Measurements from ENCODE around the gene KRTAP9-2.

DNA sequence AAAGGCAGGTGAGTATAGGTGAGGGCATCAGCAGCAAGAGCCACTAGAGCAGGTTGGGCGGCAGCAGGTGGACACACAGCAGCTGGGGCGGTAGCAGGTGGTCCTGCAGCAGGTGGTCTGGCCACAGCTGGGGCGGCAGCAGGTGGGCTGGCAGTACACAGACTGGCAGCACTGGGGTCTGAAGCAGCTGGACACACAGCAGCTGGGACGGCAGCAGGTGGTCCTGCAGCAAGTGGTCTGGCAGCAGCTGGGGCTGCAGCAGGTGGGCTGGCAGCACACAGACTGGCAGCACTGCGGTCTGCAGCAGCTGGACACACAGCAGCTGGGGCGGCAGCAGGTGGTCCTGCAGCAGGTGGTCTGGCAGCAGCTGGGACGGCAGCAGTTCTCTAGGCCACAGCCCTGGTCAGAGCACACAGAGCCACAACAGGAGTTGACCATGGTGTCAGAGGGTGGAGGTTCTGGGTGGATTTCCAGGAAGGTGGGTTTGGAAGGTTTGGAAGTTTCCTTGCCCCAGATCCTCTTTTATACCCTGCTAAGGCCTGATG is 48.6 kb upstream of the KRTAP9-2 start, which contains the start of gene KRTAP4-2:
- TF ChIP-seq, protein P1, sequence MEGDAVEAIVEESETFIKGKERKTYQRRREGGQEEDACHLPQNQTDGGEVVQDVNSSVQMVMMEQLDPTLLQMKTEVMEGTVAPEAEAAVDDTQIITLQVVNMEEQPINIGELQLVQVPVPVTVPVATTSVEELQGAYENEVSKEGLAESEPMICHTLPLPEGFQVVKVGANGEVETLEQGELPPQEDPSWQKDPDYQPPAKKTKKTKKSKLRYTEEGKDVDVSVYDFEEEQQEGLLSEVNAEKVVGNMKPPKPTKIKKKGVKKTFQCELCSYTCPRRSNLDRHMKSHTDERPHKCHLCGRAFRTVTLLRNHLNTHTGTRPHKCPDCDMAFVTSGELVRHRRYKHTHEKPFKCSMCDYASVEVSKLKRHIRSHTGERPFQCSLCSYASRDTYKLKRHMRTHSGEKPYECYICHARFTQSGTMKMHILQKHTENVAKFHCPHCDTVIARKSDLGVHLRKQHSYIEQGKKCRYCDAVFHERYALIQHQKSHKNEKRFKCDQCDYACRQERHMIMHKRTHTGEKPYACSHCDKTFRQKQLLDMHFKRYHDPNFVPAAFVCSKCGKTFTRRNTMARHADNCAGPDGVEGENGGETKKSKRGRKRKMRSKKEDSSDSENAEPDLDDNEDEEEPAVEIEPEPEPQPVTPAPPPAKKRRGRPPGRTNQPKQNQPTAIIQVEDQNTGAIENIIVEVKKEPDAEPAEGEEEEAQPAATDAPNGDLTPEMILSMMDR (IDR thresholded peaks at IDR 0.05; ENCODE audit: extremely low read depth in 1 of 2, insufficient read depth in 1 of 2, low read depth in 1 of 2, low read length in 2 of 2), result no peak
- TF ChIP-seq POLR2A (IDR thresholded peaks at IDR 0.05; ENCODE audit: low read depth, low read length), result no peak
- TF ChIP-seq, protein P2, sequence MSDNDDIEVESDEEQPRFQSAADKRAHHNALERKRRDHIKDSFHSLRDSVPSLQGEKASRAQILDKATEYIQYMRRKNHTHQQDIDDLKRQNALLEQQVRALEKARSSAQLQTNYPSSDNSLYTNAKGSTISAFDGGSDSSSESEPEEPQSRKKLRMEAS (IDR thresholded peaks at IDR 0.05; ENCODE audit: insufficient read depth, insufficient read length), result no peak
- no peak for TF ChIP-seq POLR2AphosphoS5 (IDR thresholded peaks at IDR 0.05; ENCODE audit: insufficient read depth, low read depth, low read length)
- TF ChIP-seq EZH2 (IDR thresholded peaks at IDR 0.05; ENCODE audit: borderline replicate concordance, low read depth, low read length, severe bottlenecking), result no peak
- TF ChIP-seq JUN (IDR thresholded peaks at IDR 0.05; ENCODE audit: borderline replicate concordance, insufficient read depth, insufficient read length, low read depth), result no peak
- TF ChIP-seq GATA2 (IDR thresholded peaks at IDR 0.05; ENCODE audit: insufficient read depth, insufficient read length, low read depth, low read length), result no peak
